Nephron progenitor cell (in vitro differentiated cells): ENCODE results near the gene B2M.
"Not testable (repeated sequence)": the region's sequence is repeated elsewhere in the genome, so short reads cannot be mapped to it uniquely, and the experiment has no call there.

ENCODE experiments used
- DNase-seq: peaks from one replicate; pipeline ENCODE4 v3.0.0; 2021
- H3K27ac Mint-ChIP-seq: 2 replicates; pipeline ENCODE4 v1.8.0; 2021; ENCODE audit warnings: mild to moderate bottlenecking, moderate library complexity, mixed read lengths
- H3K27me3 Mint-ChIP-seq: 2 replicates; pipeline ENCODE4 v1.8.0; 2021; ENCODE audit warnings: mild to moderate bottlenecking, low read depth, mixed read lengths; ENCODE audit not compliant: poor library complexity
- H3K36me3 Mint-ChIP-seq: 2 replicates; pipeline ENCODE4 v1.8.0; 2021; ENCODE audit warnings: low read depth, mixed read lengths
- H3K4me1 Mint-ChIP-seq: 2 replicates; pipeline ENCODE4 v1.8.0; 2021; ENCODE audit warnings: mixed read lengths
- H3K4me3 Mint-ChIP-seq: 2 replicates; pipeline ENCODE4 v1.8.0; 2021; ENCODE audit warnings: mild to moderate bottlenecking, moderate library complexity, mixed read lengths
- H3K9me3 Mint-ChIP-seq: 2 replicates; pipeline ENCODE4 v1.8.0; 2021; ENCODE audit warnings: mild to moderate bottlenecking, moderate library complexity, mixed read lengths
- TF ChIP-seq, protein P1 (sequence below): fragments of 200-600 bp; sonication (generic); IDR thresholded peaks from 2 replicates; pipeline ENCODE4 v1.5.0; 2021; ENCODE audit warnings: antibody characterized with exemption

Gene B2M

DNA sequence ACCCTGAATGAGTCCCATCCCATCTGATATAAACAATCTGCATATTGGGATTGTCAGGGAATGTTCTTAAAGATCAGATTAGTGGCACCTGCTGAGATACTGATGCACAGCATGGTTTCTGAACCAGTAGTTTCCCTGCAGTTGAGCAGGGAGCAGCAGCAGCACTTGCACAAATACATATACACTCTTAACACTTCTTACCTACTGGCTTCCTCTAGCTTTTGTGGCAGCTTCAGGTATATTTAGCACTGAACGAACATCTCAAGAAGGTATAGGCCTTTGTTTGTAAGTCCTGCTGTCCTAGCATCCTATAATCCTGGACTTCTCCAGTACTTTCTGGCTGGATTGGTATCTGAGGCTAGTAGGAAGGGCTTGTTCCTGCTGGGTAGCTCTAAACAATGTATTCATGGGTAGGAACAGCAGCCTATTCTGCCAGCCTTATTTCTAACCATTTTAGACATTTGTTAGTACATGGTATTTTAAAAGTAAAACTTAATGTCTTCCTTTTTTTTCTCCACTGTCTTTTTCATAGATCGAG is 4.5 kb downstream of the B2M start:
- Mint-ChIP-seq H3K9me3 (no peaks in the 10 kb centered on the region), H3K4me3 (no peak overlapping the region), H3K27ac (no peak overlapping the region), H3K4me1 (peaks cover 26% of the 10 kb centered on the region), H3K27me3 (peaks cover 16% of the 10 kb centered on the region), H3K36me3 (peaks cover 30% of the 10 kb centered on the region)
- DNase-seq = no peak
- TF ChIP-seq, protein P1, sequence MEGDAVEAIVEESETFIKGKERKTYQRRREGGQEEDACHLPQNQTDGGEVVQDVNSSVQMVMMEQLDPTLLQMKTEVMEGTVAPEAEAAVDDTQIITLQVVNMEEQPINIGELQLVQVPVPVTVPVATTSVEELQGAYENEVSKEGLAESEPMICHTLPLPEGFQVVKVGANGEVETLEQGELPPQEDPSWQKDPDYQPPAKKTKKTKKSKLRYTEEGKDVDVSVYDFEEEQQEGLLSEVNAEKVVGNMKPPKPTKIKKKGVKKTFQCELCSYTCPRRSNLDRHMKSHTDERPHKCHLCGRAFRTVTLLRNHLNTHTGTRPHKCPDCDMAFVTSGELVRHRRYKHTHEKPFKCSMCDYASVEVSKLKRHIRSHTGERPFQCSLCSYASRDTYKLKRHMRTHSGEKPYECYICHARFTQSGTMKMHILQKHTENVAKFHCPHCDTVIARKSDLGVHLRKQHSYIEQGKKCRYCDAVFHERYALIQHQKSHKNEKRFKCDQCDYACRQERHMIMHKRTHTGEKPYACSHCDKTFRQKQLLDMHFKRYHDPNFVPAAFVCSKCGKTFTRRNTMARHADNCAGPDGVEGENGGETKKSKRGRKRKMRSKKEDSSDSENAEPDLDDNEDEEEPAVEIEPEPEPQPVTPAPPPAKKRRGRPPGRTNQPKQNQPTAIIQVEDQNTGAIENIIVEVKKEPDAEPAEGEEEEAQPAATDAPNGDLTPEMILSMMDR = no peak

DNA sequence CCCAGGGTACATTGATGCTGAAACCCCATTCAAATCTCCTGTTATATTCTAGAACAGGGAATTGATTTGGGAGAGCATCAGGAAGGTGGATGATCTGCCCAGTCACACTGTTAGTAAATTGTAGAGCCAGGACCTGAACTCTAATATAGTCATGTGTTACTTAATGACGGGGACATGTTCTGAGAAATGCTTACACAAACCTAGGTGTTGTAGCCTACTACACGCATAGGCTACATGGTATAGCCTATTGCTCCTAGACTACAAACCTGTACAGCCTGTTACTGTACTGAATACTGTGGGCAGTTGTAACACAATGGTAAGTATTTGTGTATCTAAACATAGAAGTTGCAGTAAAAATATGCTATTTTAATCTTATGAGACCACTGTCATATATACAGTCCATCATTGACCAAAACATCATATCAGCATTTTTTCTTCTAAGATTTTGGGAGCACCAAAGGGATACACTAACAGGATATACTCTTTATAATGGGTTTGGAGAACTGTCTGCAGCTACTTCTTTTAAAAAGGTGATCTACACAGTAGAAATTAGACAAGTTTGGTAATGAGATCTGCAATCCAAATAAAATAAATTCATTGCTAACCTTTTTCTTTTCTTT is 5.8 kb downstream of the B2M start:
- no peaks in the 10 kb centered on the region for H3K9me3 Mint-ChIP-seq
- H3K27me3 Mint-ChIP-seq = peaks cover 15% of the 10 kb centered on the region
- no peak overlapping the region for H3K27ac Mint-ChIP-seq
- TF ChIP-seq, protein P1 = no peak
- no peak overlapping the region for H3K4me3 Mint-ChIP-seq
- H3K36me3 Mint-ChIP-seq = peaks cover 30% of the 10 kb centered on the region
- peaks cover 21% of the 10 kb centered on the region for H3K4me1 Mint-ChIP-seq
- DNase-seq = no peak

DNA sequence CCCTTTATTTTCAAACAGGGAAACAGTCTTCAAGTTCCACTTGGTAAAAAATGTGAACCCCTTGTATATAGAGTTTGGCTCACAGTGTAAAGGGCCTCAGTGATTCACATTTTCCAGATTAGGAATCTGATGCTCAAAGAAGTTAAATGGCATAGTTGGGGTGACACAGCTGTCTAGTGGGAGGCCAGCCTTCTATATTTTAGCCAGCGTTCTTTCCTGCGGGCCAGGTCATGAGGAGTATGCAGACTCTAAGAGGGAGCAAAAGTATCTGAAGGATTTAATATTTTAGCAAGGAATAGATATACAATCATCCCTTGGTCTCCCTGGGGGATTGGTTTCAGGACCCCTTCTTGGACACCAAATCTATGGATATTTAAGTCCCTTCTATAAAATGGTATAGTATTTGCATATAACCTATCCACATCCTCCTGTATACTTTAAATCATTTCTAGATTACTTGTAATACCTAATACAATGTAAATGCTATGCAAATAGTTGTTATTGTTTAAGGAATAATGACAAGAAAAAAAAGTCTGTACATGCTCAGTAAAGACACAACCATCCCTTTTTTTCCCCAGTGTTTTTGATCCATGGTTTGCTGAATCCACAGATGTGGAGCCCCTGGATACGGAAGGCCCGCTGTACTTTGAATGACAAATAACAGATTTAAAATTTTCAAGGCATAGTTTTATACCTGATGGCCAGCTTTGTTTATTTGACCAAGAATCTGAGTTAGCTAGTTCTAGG is 7.0 kb downstream of the B2M start:
- Mint-ChIP-seq H3K9me3 (no peaks in the 10 kb centered on the region), H3K27me3 (peaks cover 6% of the 10 kb centered on the region), H3K36me3 (peaks cover 30% of the 10 kb centered on the region), H3K4me1 (peaks cover 11% of the 10 kb centered on the region), H3K27ac (no peak overlapping the region), H3K4me3 (no peak overlapping the region)
- DNase-seq = no peak
- TF ChIP-seq, protein P1 = no peak

DNA sequence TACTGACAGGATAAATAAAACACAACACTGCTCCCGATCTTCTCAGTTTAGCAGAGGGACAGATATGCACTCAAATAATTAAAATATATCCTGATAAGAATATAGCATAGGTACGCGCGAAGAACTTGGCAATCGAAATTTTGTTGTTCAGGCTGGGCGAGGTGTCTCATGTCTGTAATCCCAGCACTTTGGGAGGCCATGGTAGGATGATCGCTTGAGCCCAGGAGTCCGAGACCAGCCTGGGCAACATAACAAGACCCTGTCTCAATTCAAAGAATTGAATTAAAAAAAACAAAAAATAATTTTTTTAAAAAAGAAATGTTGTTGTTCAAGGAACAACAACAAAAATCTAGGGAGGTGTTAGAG is 7.6 kb downstream of the B2M start:
- TF ChIP-seq, protein P1 = no peak
- H3K36me3 Mint-ChIP-seq = peaks cover 30% of the 10 kb centered on the region
- no peak overlapping the region for H3K4me3 Mint-ChIP-seq
- no peak for DNase-seq
- H3K9me3 Mint-ChIP-seq = no peaks in the 10 kb centered on the region
- H3K27ac Mint-ChIP-seq = peak overlapping the region; percentile 84
- peaks cover under 1% of the 10 kb centered on the region for H3K27me3 Mint-ChIP-seq
- peaks cover 7% of the 10 kb centered on the region for H3K4me1 Mint-ChIP-seq

DNA sequence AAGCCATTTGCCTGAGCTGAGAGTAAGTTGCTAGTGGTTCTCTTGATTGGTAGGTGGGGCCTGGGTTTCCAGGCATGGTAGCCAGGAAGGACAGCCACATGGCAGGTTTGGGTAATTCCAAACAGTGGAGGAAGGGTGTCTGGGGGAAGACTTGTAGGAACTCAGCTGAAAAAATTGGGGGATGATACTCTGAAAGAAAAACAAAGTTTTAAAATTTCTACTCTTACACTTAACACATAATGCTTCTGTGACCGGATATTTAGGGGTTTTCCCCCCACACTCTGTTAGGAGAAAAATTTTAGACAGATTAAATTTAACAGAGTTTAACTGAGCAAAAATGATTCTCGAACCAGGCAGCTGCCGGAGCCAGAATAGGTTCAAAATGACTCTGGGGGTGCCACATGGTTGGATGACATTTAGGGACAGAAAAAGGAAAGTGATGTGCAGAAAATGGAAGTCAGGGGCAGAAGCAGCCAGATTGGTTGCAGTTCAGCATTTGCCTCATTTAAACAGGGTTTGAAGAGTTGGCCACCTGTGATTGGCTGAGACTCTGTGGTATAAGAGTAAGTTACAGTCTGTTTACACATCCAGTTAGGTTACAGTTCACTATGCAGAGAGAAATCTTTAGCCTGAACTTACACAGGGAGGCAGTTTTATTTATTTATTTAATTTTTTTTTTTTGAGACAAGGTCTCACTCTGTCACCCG is 8.1 kb downstream of the B2M start:
- no peak overlapping the region for H3K4me3 Mint-ChIP-seq
- peaks cover 7% of the 10 kb centered on the region for H3K4me1 Mint-ChIP-seq
- peaks cover 30% of the 10 kb centered on the region for H3K36me3 Mint-ChIP-seq
- H3K27me3 Mint-ChIP-seq = no peaks in the 10 kb centered on the region
- TF ChIP-seq, protein P1 = no peak
- H3K9me3 Mint-ChIP-seq = no peaks in the 10 kb centered on the region
- H3K27ac Mint-ChIP-seq = peak overlapping the region; percentile 84
- DNase-seq = no peak

DNA sequence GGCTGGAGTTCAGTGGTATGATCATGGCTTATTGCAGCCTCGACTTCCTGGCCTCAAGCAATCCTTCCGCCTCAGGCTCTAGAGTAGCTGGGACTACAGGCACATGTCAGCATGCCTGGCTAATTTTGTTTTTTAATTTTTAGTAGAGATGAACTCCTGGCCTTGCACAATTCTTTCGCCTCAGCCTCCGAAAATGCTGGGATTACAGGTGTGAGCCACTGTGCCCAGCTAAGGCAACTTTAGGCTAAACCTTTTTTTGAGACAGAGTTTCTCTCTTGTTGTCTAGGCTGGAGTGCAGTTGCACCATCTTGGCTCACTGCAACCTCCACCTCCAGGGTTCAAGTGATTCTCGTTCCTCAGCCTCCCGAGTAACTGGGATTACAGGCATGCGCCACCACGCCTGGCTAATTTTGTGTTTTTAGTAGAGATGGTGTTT is 8.7 kb downstream of the B2M start:
- H3K9me3 Mint-ChIP-seq = not testable (repeated sequence)

More for the DNA sequence above, 8.7 kb downstream of the B2M start:
- H3K36me3 Mint-ChIP-seq = peaks cover 26% of the 10 kb centered on the region
- not testable (repeated sequence) for DNase-seq, H3K27ac Mint-ChIP-seq, H3K4me3 Mint-ChIP-seq, H3K27me3 Mint-ChIP-seq, H3K4me1 Mint-ChIP-seq
